GM23248 (cell line): Measurements from ENCODE around the gene MTHFD2L.

ENCODE experiments used
- EZH2 ChIP-seq: fragments of 200-600 bp; sonication (generic); IDR thresholded peaks from 2 replicates; pipeline ENCODE4 v1.6.1; 2018; ENCODE audit warnings: antibody characterized with exemption, mild to moderate bottlenecking; ENCODE audit not compliant: insufficient read depth, poor library complexity, severe bottlenecking
- EZH2phosphoT487 ChIP-seq: fragments of 200-600 bp; sonication (generic); IDR thresholded peaks from 2 replicates; pipeline ENCODE4 v1.6.1; 2018; ENCODE audit warnings: antibody characterized with exemption, moderate library complexity, mild to moderate bottlenecking, low read depth; ENCODE audit not compliant: insufficient read depth

DNA sequence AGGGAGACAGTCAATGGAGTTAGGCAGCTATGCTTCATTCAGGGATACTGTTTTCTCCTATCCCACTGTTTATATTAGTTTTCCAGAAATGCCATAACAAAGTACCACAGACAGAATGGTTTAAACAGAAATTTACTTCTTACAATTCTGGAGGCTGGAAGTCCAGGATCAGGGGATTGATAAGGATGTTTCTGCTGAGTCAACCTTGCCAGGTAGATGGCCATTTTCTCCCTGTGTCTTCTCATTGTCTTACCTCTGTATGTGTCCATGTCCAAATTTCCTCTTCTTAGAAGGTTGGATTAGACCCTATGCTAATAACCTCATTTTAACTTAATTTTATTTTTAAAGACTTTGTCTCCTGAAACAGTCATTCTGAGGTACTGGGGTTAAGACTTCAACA, 129.9 kb downstream of the MTHFD2L start:
- TF ChIP-seq EZH2 (no peak), EZH2phosphoT487 (no peak)
